ENCODE results near the gene FAM184B. TPM values are rescaled to one million over a fixed set of nuclear protein-coding genes. Genes with fewer than 3 reads are reported as not detected.

The FAM184B gene
- polyA plus RNA-seq, 3 donors, result not detected

GRCh38 chr4:17807446-17807845, 26.0 kb upstream of the FAM184B start:
- Histone ChIP-seq H3K9me3 (replicated peaks in 1 of 2; ENCODE audit: control insufficient read depth in 1 of 2, insufficient read depth in 1 of 2, low read length in 2 of 2) (no peaks in the 10 kb centered on the region), H4K20me1 (ENCODE audit: insufficient read depth, low read length) (peaks cover 23% of the 10 kb centered on the region), H3K27ac (ENCODE audit: low read depth in 1 of 2, low read length in 2 of 2) (peak overlapping the region in 1 of 2 donors; percentile 47), H3K4me3 (replicated peaks in 1 of 3; ENCODE audit: low read depth in 2 of 3, low read length in 3 of 3) (no peak overlapping the region), H3K9ac (ENCODE audit: insufficient read depth, low read length, poor library complexity, severe bottlenecking) (no peak overlapping the region), H2AFZ (ENCODE audit: insufficient read depth, low read depth, low read length, poor library complexity, severe bottlenecking) (no peak overlapping the region), H3K79me2 (ENCODE audit: insufficient read depth, low read length) (peaks cover 77% of the 10 kb centered on the region), H3K4me2 (replicated peaks; ENCODE audit: extremely low read depth, low read length, poor library complexity, severe bottlenecking) (no peak overlapping the region), H3K27me3 (ENCODE audit: control insufficient read depth in 2 of 2, insufficient read depth in 2 of 2, low read length in 2 of 2) (no peaks in the 10 kb centered on the region), H3K36me3 (replicated peaks in 1 of 2; ENCODE audit: control insufficient read depth in 1 of 2, insufficient read depth in 2 of 2, low read length in 2 of 2) (peaks cover 25 to 41% of the 10 kb centered on the region in 2 donors), H3K4me1 (ENCODE audit: control insufficient read depth in 1 of 2, insufficient read depth in 2 of 2, low read length in 2 of 2) (peaks cover 25 to 45% of the 10 kb centered on the region in 2 donors)
- Mint-ChIP-seq H3K9me3 (no peaks in the 10 kb centered on the region), H3K27me3 (ENCODE audit: low read depth in 3 of 3) (peaks cover 0 to 2% (median 0%) of the 10 kb centered on the region in 3 donors), H3K4me1 (peaks cover 43% of the 10 kb centered on the region), H3K27ac (peak overlapping the region in 2 of 7 donors; percentile 24 to 33), H3K36me3 (peaks cover 28 to 42% of the 10 kb centered on the region in 2 donors), H3K4me3 (no peak overlapping the region)
- intact Hi-C loops (cut with micrococcal nuclease), result no loop called here
- no peak for DNase-seq
- no peak for TF ChIP-seq CTCF (IDR thresholded peaks at IDR 0.05)
- 73% methylated on average over 4 of the region's 6 CpGs for WGBS (ENCODE audit: insufficient coverage)

GRCh38 chr4:17805580-17806155, 24.2 kb upstream of the FAM184B start:
- H3K36me3 ChIP-seq (replicated peaks in 1 of 2; ENCODE audit: control insufficient read depth in 1 of 2, insufficient read depth in 2 of 2, low read length in 2 of 2), result peaks cover 28 to 59% of the 10 kb centered on the region in 2 donors
- H3K4me3 ChIP-seq (replicated peaks in 1 of 3; ENCODE audit: low read depth in 2 of 3, low read length in 3 of 3), result no peak overlapping the region
- peak overlapping the region in 1 of 2 donors; percentile 42 for H3K27ac ChIP-seq (ENCODE audit: low read depth in 1 of 2, low read length in 2 of 2)
- H2AFZ ChIP-seq (ENCODE audit: insufficient read depth, low read depth, low read length, poor library complexity, severe bottlenecking), result no peak overlapping the region
- Mint-ChIP-seq H3K4me1 (peaks cover 30% of the 10 kb centered on the region), H3K4me3 (no peak overlapping the region), H3K36me3 (peaks cover 37 to 58% of the 10 kb centered on the region in 2 donors), H3K27ac (peak overlapping the region in 3 of 7 donors; percentile 0 to 74 (median 31)), H3K27me3 (ENCODE audit: low read depth in 3 of 3) (peaks cover 0 to 3% (median 0%) of the 10 kb centered on the region in 3 donors), H3K9me3 (no peaks in the 10 kb centered on the region)
- no peaks in the 10 kb centered on the region for H3K27me3 ChIP-seq (ENCODE audit: control insufficient read depth in 2 of 2, insufficient read depth in 2 of 2, low read length in 2 of 2)
- H3K9ac ChIP-seq (ENCODE audit: insufficient read depth, low read length, poor library complexity, severe bottlenecking), result no peak overlapping the region
- no peaks in the 10 kb centered on the region for H3K9me3 ChIP-seq (replicated peaks in 1 of 2; ENCODE audit: control insufficient read depth in 1 of 2, insufficient read depth in 1 of 2, low read length in 2 of 2)
- H3K79me2 ChIP-seq (ENCODE audit: insufficient read depth, low read length), result peaks cover 65% of the 10 kb centered on the region
- TF ChIP-seq CTCF (IDR thresholded peaks at IDR 0.05), result no peak
- H3K4me2 ChIP-seq (replicated peaks; ENCODE audit: extremely low read depth, low read length, poor library complexity, severe bottlenecking), result no peak overlapping the region
- peaks cover 15 to 32% of the 10 kb centered on the region in 2 donors for H3K4me1 ChIP-seq (ENCODE audit: control insufficient read depth in 1 of 2, insufficient read depth in 2 of 2, low read length in 2 of 2)
- intact Hi-C loops (cut with micrococcal nuclease), result no loop called here
- no peak for DNase-seq
- no CpG with 5 or more reads among the region's 3 CpGs for WGBS (ENCODE audit: insufficient coverage)
- peaks cover 26% of the 10 kb centered on the region for H4K20me1 ChIP-seq (ENCODE audit: insufficient read depth, low read length)

All from CD14-positive monocyte (primary cell).